ENCODE results near the gene FGFR4. TPM values are rescaled to one million over a fixed set of nuclear protein-coding genes. Genes with fewer than 3 reads are reported as not detected.

The FGFR4 gene
- total RNA-seq, 1 donor from 2014 or later = 16.4 TPM

DNA sequence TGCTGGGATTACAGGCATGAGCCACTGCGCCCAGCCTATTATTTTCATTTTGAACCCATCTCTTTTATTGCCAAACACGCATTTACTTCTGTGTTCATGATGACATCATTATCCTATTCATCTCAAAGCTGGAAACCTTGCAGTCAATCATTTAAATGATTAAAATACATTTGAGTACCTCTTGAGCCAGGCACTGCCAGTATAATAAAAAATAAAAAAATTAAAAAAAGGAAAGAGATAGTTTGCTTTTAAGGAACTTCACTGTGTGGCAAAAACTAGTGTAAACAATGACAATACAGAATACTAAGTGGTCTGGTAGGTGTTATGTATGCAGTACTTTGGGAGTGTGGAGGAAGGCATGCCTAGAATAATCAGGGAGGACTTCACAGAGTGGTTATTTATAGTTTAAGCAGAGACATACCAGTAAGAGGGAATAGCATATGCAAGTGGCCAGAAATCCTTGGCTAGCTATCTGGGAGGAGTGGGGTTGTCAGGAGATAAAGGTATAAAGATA, 55.4 kb downstream of the FGFR4 start:
- Histone ChIP-seq H3K27me3 (ENCODE audit: control insufficient read depth, insufficient read depth, low read length) (no peaks in the 10 kb centered on the region), H3K4me3 (ENCODE audit: low read depth, low read length) (no peak overlapping the region), H3K36me3 (ENCODE audit: control insufficient read depth, insufficient read depth, low read length) (no peaks in the 10 kb centered on the region)
- no peak for DNase-seq (ENCODE audit: low read depth)
- TF ChIP-seq, protein P1, sequence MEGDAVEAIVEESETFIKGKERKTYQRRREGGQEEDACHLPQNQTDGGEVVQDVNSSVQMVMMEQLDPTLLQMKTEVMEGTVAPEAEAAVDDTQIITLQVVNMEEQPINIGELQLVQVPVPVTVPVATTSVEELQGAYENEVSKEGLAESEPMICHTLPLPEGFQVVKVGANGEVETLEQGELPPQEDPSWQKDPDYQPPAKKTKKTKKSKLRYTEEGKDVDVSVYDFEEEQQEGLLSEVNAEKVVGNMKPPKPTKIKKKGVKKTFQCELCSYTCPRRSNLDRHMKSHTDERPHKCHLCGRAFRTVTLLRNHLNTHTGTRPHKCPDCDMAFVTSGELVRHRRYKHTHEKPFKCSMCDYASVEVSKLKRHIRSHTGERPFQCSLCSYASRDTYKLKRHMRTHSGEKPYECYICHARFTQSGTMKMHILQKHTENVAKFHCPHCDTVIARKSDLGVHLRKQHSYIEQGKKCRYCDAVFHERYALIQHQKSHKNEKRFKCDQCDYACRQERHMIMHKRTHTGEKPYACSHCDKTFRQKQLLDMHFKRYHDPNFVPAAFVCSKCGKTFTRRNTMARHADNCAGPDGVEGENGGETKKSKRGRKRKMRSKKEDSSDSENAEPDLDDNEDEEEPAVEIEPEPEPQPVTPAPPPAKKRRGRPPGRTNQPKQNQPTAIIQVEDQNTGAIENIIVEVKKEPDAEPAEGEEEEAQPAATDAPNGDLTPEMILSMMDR (IDR thresholded peaks at IDR 0.05; ENCODE audit: insufficient read depth, low read length, poor library complexity, severe bottlenecking) = no peak

DNA sequence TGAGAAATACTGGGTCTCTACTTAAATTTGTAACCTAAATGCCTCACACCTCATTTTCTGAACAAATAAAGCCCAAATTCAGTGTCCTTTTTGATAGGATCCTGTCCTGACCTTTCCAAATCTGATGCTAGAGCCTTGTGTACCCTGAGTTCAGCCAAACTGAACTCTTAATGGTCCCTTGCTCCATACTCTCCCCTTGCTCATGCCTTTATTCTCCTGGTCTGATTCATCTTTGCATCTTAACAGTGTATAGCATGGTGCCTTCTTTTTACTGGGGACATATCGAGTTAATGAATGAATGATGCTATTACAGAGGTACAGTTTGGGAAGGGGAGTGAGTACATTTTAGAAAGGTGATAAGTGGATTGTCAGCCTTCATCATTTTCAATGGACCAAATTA, 56.1 kb downstream of the FGFR4 start:
- Histone ChIP-seq H3K4me3 (ENCODE audit: low read depth, low read length) (no peak overlapping the region), H3K27me3 (ENCODE audit: control insufficient read depth, insufficient read depth, low read length) (no peaks in the 10 kb centered on the region), H3K36me3 (ENCODE audit: control insufficient read depth, insufficient read depth, low read length) (no peaks in the 10 kb centered on the region)
- TF ChIP-seq, protein P1 (IDR thresholded peaks at IDR 0.05; ENCODE audit: insufficient read depth, low read length, poor library complexity, severe bottlenecking) = no peak
- DNase-seq (ENCODE audit: low read depth) = no peak

DNA sequence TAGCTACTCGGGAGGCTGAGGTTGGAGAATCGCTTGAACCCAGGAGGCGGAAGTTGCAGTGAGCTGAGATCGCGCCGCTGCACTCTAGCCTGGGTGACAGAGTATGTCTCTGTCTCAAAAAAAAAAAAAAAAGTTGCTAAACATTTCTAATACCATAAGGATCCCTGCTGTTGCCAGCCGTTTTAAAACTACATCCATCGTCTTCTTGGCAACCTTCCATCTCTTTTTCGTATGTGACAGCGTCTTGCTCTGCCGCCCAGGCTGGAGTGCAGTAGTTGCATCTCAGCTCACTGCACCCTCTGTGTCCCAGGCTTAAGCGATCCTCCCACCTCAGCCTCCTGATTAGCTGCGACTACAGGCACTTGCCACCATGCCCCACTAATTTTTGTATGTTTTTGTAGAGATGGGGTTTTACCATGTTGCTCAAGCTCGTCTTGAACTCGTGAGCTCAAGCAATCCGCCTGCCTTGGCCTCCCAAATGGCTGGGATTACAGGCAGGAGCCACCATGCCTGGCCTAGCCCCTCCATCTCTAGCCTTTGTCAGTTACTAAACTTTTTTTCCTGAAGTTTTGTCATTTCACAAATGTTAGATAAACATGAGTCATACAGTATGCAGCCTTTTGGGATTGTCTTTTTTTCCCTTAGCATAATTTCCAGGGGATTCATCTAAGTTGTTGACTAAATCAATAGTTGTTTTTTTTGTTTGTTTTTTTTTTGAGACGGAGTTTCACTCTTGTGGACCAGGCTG, 60.4 kb downstream of the FGFR4 start:
- Histone ChIP-seq H3K27me3 (ENCODE audit: control insufficient read depth, insufficient read depth, low read length) (no peaks in the 10 kb centered on the region), H3K4me3 (ENCODE audit: low read depth, low read length) (no peak overlapping the region), H3K36me3 (ENCODE audit: control insufficient read depth, insufficient read depth, low read length) (no peaks in the 10 kb centered on the region)
- TF ChIP-seq, protein P1 (IDR thresholded peaks at IDR 0.05; ENCODE audit: insufficient read depth, low read length, poor library complexity, severe bottlenecking) = no peak
- DNase-seq (ENCODE audit: low read depth) = no peak

Other genes starting within 250 kb of the FGFR4 start
- 0.04 TPM in 1 of 2 replicates, not detected in the other for gene HK3, start 187.6 kb upstream of the FGFR4 start, total RNA-seq
- 14.9 and 24.5 TPM in 2 replicates for gene UIMC1, start 80.1 kb upstream of the FGFR4 start, total RNA-seq
- gene ZNF346, start 64.2 kb upstream of the FGFR4 start, total RNA-seq = 13.1 and 15.5 TPM in 2 replicates
- 33.8 and 37.5 TPM in 2 replicates for gene NSD1, start 46.9 kb downstream of the FGFR4 start, total RNA-seq
- gene RAB24, start 216.8 kb downstream of the FGFR4 start, total RNA-seq = 28.3 and 35.9 TPM in 2 replicates
- 178 and 199 TPM in 2 replicates for gene PRELID1, start 216.9 kb downstream of the FGFR4 start, total RNA-seq
- gene MXD3, start 225.0 kb downstream of the FGFR4 start, total RNA-seq = 3.4 and 6.6 TPM in 2 replicates